ENCODE results near the gene EIF4H. TPM values are rescaled to one million over a fixed set of nuclear protein-coding genes. Genes with fewer than 3 reads are reported as not detected.

Gene EIF4H
- total and polyA plus RNA-seq, 2 donors (not counting 3 experiments of a cell fraction or from before 2014, with no cell fraction given), result 406 to 415 TPM

- no peak overlapping the region for H3K4me3 ChIP-seq (replicated peaks in 1 of 3; ENCODE audit: insufficient read depth in 1 of 3, low read depth in 1 of 3, low read length in 3 of 3)
- POLR2A ChIA-PET, result interaction anchor here (0.5 to 0.9 kb wide), 2 partner anchors 89 to 130 kb away, joined by 3 to 4 read pairs; no protein-coding TSS in a partner anchor
- peaks cover 4 to 8% of the 10 kb centered on the region in 2 experiments for H3K36me3 ChIP-seq (ENCODE audit: control insufficient read depth in 2 of 2, extremely low read depth in 1 of 2, insufficient read depth in 2 of 2, low read length in 2 of 2)
- CTCF ChIA-PET, result interaction anchor here (0.8 to 1.6 kb wide), 3 partner anchors 18 to 115 kb away, joined by 3 to 11 read pairs (median 7); no protein-coding TSS in a partner anchor
- DNase-seq (ENCODE audit: low read depth, low spot score), result no peak
- dilution Hi-C loops (cut with MboI; ENCODE audit: extremely low pct_ligation_motif_present, low sequenced_read_pairs), result no loop called here
- no peak for TF ChIP-seq JUN (IDR thresholded peaks at IDR 0.05; ENCODE audit: borderline replicate concordance, insufficient read depth, insufficient read length, low read depth)
- no peak for TF ChIP-seq EZH2 (IDR thresholded peaks at IDR 0.05; ENCODE audit: borderline replicate concordance, low read depth, low read length, severe bottlenecking)
- TF ChIP-seq CTCF (IDR thresholded peaks at IDR 0.05; ENCODE audit: extremely low read depth in 1 of 2, insufficient read depth in 1 of 2, low read depth in 1 of 2, low read length in 2 of 2), result no peak
- no peak for TF ChIP-seq MYC (IDR thresholded peaks at IDR 0.05; ENCODE audit: low read depth, low read length)
- TF ChIP-seq MAX (IDR thresholded peaks at IDR 0.05; ENCODE audit: insufficient read depth, insufficient read length), result no peak
- no peak for TF ChIP-seq FOS (IDR thresholded peaks at IDR 0.05; ENCODE audit: borderline replicate concordance, insufficient read depth, low read length)
- TF ChIP-seq POLR2AphosphoS5 (IDR thresholded peaks at IDR 0.05; ENCODE audit: insufficient read depth, low read depth, low read length), result no peak
- TF ChIP-seq POLR2A (IDR thresholded peaks at IDR 0.05; ENCODE audit: low read depth, low read length), result no peak
- no peak for TF ChIP-seq GATA2 (IDR thresholded peaks at IDR 0.05; ENCODE audit: insufficient read depth, insufficient read length, low read depth, low read length)
- H3K79me2 ChIP-seq (ENCODE audit: control insufficient read depth, insufficient read depth, low read length), result peaks cover 100% of the 10 kb centered on the region
- H3K27me3 ChIP-seq (ENCODE audit: control insufficient read depth in 2 of 2, insufficient read depth in 2 of 2, low read length in 2 of 2), result no peaks in the 10 kb centered on the region
- no peak overlapping the region for H3K4me2 ChIP-seq (ENCODE audit: insufficient read depth, low read length)
- peaks cover 13% of the 10 kb centered on the region for H4K20me1 ChIP-seq (replicated peaks; ENCODE audit: control insufficient read depth, extremely low read depth, insufficient read depth, low read length)
- no peak for FAIRE-seq
- no TSS peak for BruUV-seq (replicated peaks)
- H3K9me1 ChIP-seq (replicated peaks; ENCODE audit: control insufficient read depth, extremely low read depth, insufficient read depth, low read length), result no peaks in the 10 kb centered on the region
- H3K9ac ChIP-seq (replicated peaks; ENCODE audit: extremely low read depth, insufficient read depth, low read length), result no peak overlapping the region
- H3K9me3 ChIP-seq (replicated peaks; ENCODE audit: control insufficient read depth, insufficient read depth, low read length), result no peaks in the 10 kb centered on the region
- no peak overlapping the region for H3K27ac ChIP-seq (ENCODE audit: insufficient read depth, low read depth, low read length)
- H3K4me1 ChIP-seq (ENCODE audit: control insufficient read depth, extremely low read depth, insufficient read depth, low read length), result peaks cover 47% of the 10 kb centered on the region
- intact Hi-C loops (cut with micrococcal nuclease), result no loop called here
- H2AFZ ChIP-seq (ENCODE audit: low read depth, low read length), result no peak overlapping the region
Observed at GRCh38 chr7:74182453-74183090, 8.4 kb downstream of the EIF4H start.
